Fibroblast of peridontal ligament (primary cell): ENCODE measurements around the gene PCK1.

Experiments
- DNase-seq: peaks from one replicate; pipeline ENCODE4 v3.0.0-alpha.2; 2010; ENCODE audit errors: extremely low read depth

The PCK1 gene

DNA sequence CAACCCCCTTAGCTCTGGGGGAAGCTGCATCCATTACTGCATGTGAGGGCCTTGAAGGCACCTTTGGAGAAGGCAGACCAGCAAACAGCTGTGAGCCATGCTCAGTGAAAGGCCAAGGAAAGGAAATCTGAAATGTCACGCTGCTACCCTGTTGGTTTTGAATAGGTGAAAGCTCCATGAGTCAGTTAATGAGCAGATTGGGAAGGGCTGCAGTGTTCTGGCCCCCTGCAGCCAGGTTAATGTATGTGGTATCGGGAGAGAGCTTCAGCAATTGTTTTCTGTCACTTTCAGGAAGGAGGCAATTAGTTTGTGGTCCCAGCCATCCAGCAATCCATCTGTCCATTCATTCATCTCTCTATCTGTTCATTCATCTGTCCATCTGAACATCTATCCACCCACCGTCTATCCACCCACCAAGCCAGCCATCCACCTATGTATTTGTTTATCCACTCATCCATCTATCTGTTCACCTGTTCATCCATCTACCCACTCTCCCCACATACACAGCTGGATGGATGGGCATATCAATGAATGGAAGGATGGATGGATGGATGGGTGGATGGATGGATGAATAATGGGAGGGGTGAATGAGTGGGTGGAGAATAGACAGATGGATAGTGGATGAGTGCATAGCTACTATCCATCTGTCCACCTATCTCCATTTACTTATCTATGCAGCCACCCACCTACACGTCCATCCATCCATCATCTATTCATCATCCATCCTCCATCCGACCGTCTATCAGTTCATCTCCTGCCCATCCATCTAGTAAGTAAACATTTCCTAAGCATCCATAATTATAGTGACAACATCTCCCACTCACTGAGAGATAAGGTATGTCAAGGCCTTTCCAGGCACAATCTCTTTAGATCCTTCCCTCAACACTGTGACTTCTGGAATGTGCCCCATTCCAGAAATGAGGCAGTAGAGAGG, 16.0 kb downstream of the PCK1 start:
- no peak for DNase-seq

DNA sequence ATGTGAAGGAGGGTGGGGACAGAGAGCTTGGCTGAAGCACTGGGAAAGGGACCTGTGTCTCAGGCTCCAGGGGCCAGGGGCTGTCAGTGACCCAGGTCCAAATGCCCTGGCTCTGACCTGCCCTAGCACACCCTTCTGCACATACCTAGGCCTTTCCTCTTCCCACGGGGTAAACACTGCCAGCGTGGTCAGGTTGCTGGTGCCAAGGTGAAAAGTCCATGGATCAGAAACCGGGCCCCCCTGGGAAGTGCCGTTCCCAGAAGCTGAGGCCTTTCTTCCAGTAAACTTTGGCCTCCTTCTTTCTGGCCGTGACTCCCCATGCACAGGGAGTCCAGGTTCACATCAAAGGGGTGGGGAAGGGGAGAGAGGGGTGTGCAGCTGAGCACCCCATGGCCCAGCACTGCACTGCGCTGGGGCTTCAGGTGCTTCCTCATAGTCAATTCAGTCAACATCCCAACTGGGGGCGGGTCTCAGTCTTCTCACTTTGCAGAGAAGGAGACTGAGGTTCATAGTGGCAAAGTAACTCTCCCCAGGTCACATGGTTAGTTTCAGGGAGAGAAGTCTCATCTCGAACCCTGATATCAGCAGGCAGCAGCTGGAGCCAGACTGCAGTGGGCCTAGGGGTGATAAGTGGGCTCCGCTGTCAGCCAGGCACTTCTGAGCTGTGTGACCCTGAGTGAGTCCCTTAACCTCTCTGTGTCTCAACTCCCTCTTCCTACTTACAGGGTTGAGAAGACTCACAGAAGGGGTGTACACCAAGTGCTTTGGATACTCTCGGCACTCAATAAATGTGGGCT, 17.0 kb downstream of the PCK1 start:
- DNase-seq: no peak

- no peak for DNase-seq
Observed at GRCh38 chr20:57578476-57579165, 17.7 kb downstream of the PCK1 start.

GRCh38 chr20:57579331-57579897, 18.5 kb downstream of the PCK1 start:
- no peak for DNase-seq

GRCh38 chr20:57579898-57580447, 19.1 kb downstream of the PCK1 start:
- no peak for DNase-seq

DNA sequence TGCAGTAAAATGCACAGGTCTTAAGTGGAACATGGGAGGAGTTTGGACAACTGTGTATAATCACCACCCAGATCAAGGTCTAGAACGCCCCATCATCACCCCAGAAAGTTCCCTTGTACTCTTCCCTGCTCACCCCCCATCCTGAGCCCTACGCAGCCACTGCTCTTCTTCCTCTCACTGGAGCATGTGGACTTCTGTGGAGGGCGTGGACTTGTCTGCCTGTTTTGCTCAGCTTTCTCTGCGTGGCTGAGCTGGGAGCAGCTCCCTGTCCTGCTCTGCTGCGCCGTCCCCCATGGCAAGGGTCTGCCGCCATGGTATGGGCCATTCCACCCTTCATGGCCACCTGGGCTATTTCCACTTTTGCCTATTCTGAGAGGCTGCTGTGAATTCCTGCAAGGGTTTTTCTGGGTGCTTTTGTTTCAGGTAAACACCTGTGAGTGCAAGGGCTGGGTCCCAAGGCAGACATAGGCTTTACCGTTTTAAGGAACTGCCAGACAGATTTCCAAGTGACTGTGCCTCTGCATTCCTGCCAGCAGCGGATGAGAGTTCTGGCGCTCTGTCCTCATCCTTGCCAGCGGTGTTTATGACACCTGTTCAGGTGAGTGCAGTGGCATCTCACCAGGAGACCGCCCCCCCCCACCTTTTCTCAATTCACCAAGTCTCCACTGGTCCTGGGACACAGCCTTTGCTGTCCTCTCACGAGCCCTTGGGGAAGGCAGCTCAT, 19.7 kb downstream of the PCK1 start:
- no peak for DNase-seq

GRCh38 chr20:57581202-57582028, 20.5 kb downstream of the PCK1 start:
- DNase-seq: no peak

- DNase-seq: no peak
Observed at GRCh38 chr20:57582029-57582378, 21.1 kb downstream of the PCK1 start.

DNA sequence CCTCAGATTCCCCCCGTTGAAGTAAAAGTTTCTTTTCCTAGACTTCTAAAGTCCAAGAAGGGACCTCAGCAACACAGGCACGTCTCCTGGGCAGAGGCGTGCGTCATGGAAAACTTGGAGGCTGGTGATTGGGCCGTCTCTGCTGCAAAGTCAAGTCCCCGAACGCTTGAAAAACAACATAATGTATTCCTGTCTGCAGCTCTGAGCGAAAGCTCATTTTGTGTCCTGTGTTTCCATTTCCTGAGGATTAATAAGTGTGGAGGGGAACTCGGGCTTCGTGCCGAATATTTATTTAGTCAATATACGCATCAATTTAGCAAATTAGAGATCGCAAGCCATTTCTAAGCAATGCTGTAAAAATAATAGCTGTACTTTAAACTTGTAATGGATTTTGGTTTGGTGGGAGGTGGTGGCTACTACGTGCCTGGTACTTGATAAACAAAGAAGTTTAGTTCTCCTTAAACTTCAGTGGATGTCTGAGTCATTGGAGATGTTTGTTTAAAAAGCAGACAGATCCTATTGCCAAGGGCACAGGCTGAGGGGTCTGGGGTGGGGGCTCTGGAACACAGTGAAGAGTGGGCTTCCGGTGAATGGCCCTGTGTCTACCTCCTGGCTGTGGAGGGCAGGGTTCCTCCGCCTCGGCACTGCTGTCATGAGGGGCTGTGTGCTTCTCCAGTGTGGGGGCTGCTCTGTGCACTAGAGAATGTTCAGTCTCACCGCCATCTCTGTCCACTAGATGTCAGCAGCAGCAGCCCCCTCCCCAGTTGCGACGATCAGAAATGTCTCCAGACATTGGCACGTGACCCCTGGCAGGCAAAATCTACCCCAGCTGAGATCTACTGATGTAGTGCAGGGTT, 21.8 kb downstream of the PCK1 start:
- DNase-seq: peak; percentile 69

- no peak for DNase-seq
Observed at GRCh38 chr20:57583289-57584257, 22.7 kb downstream of the PCK1 start.

- no peak for DNase-seq
Observed at GRCh38 chr20:57584768-57585461, 24.0 kb downstream of the PCK1 start.

DNA sequence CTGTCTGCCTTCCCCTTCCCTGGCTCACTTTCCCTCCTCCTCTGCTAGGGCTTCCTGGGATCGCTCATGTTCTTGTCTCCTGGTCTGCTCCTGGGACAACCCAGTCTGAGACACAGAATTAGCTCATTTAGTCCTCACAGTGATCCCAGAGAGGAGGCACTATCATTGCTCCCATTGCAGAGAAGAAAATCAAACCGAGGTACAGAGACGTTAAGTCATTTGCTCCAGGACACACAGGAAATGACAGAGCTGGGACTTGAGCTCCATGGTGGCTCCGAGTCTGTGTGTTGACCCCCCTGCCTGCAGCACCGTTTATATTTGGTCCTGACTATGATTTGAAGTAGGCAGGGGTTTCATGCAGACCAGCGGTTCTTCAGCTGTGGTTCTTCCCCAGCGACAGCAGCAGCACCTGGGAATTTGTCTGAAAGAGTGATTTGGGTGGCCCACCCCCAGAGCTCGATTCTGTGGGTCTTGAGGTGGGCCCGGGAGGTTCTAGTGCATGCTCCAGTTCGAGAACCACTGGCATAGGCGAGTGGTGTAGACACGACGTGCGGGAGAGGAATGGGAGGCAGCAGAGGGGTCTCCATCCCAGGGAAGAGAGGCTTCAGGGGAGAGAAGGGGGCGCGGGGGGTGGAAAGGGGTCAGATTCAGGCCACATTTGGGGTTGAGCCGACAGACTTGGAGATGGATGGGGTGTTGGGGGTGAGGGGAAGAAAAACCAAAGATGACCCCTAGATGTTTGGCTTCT, 24.7 kb downstream of the PCK1 start:
- no peak for DNase-seq

DNA sequence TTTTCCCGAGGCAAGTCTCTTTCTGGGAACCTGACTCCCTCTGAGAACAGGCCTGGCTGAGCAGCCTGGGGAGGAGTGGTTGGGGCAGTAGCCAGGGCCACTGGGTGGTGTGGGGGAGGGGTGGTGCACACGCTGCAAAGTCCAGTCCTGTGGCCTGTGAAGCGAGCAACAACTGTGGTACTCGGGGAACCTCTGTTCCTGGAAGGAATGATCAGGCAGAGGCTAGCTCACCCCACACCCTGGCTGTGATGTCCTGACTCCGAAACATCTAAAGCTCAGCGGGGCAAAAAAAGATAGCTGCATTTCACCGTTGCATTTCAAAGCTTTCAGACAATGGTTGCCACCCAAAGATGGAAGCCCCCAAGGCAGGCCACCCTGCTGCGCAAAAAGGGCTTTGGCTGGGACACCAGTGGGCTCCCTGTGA, 25.5 kb downstream of the PCK1 start:
- DNase-seq: no peak

GRCh38 chr20:57586943-57587277, 26.0 kb downstream of the PCK1 start:
- no peak for DNase-seq

GRCh38 chr20:57587278-57587988, 26.5 kb downstream of the PCK1 start:
- DNase-seq: no peak

GRCh38 chr20:57587989-57588377, 27.1 kb downstream of the PCK1 start:
- DNase-seq: no peak
